Amniotic stem cell (primary cell): Measurements from ENCODE around the gene PCK1.
A peak's percentile ranks its signal among the peaks of the same experiment; 100 is the strongest.

ENCODE experiments used
- DNase-seq: peaks from one replicate; lab custom pipeline; 2025; lab: John Stamatoyannopoulos, UW

PCK1 gene

DNA sequence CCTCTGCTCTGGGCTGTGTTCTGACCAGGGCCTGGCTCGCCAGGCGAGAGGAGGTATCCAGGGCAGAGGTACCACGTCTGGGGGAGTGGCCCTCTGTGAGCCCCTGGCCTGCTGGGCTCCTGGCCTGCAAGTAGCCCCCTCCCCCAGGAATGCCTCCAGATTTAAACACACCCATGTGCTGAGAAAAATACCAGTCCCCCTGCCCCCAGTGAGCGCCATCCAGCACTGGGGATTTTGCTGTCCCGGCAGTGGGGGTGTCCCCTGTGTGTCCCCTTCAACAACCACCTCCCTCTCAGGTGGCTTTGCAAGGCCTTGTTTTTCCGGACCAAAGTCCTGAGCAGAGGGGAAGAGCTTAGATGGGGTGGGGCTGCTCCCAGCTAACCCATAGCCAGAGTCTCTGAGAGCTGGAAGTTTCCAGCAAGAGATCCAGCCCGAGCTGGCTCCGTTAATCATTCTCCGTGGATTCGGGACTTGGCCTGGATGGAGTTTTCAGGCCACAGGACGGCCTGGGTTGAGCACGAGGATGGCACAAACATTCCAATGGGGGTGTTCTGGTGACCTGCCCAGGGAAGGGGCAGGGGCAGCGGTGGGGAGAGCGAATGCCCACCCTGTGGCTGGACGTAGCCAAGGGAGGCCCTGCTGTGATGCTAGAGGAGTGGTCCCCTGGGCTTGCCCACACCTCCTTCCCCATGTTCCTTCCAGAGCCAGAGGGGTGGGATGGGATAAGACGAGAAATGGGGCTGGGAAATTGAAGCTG, 29.0 kb downstream of the PCK1 start:
- DNase-seq = no peak

DNA sequence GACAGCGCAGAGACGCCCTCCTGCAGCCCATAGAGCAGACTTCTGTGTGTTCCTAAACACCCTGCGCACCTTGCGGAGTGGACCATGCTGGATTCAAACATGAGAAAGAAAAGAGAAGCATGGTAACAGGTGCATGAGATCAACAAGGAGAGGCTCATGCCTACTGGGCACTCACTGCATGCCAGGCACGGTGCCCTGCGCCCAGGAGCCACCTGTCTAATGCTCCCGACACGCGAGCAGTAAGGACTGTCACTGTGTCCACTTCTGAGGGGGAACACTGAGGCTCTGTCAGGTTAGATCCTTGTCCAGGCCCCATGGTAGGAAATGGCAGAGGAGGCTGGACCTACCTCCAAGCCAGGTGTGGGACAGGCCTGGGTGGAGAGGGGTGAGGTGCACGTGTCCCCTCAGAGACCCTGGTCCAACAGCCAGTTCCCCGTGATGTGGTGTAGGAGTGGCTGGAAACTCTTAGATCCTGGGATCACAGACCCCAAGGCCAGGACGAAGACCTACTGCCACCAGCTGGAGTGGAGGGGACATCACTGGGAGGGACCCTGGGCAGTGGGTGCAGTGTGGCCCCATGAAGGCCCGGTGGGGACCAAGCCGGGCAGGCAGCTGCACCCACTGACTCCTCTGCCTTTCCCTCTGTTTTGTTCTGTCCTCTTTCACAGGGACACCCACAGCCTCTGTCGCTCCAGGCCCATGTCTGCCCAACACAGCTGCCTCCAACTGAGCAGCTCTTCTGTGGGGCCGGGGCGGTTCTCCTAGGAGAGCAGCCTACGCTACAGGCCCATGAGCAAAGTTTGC, 29.8 kb downstream of the PCK1 start:
- no peak for DNase-seq

DNA sequence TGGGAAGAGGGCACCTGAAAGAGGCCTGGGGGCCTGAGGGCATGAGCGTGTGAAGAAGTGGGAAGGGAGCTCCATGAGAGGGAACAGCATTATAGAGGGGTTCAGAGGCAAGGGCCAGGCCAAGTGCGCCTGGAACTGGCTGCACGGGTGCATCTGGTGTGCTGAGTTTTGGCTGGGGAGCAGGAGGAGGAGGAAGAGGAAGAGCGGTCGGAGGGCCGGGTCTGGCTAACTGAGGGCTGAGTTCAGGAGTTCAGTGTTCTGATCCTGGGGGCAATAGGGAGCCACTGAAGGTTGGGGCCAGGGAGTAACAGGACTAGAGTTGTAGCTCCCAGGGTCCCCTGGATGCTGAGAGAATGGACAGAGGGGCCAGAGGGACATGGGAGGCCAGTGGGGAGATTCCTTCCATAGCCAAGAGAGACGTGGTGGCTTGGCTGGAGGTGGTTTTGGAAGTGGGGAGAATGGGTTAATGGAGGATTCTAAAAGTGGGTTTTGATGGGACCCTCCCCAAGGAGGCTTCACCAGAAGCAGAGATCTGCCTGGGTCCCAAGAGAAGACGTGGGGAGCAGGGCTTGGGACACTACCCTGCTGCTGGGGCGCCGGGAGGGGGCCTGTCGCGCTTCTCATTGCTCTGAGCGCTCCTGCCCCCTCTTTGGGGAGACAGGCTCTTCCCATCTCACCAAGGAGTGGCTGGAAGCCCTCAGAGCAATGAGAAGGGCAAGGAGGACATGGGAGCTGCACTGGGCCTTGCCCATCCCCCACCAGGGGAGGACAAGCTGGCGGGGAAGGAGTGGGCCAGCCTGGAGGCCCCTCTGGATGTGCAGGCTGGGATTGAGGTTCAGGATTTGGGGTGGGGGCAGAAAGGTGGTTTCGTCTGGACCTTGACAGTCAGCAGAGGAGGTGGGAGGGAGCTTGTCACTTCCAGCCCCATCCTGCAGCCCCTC, 30.6 kb downstream of the PCK1 start:
- DNase-seq = no peak

- no peak for DNase-seq
Observed at GRCh38 chr20:57592263-57593092, 31.6 kb downstream of the PCK1 start.

DNA sequence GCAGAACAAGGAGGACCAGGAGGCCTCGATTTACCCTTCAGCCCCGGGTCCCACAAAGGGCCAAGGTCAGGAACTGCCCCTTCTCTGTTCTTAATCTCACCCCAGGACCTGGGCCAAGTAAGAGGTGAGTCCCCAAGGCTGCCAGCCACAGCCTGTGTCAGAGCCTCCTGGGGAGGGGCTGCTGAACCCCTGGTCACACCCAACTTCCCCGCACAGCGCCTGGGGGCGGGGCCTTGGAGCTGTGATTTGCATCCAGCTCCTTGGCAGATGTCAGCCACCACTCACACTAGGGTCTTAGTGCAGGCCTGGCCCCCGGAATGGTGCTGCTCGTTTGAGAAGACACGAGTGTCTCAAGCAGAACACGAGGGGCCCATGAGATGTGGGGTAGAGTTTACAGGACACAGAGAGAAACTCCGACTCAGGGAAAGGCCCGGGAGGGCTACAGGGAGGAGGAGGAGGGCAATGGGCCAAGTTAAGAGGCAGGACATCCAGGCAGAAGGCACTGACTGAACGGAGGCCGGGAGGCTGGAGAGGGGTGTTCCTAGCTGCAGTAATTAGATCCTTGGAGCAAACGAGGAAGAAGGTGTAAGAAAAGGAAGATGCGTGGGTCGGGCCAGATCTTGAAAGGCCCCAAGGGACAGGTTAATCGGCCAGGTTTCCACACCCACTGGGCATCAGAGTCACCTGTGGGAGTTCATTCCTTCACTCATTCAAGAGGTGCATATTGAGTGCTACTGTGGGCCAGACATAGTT, 32.4 kb downstream of the PCK1 start:
- DNase-seq = no peak

DNA sequence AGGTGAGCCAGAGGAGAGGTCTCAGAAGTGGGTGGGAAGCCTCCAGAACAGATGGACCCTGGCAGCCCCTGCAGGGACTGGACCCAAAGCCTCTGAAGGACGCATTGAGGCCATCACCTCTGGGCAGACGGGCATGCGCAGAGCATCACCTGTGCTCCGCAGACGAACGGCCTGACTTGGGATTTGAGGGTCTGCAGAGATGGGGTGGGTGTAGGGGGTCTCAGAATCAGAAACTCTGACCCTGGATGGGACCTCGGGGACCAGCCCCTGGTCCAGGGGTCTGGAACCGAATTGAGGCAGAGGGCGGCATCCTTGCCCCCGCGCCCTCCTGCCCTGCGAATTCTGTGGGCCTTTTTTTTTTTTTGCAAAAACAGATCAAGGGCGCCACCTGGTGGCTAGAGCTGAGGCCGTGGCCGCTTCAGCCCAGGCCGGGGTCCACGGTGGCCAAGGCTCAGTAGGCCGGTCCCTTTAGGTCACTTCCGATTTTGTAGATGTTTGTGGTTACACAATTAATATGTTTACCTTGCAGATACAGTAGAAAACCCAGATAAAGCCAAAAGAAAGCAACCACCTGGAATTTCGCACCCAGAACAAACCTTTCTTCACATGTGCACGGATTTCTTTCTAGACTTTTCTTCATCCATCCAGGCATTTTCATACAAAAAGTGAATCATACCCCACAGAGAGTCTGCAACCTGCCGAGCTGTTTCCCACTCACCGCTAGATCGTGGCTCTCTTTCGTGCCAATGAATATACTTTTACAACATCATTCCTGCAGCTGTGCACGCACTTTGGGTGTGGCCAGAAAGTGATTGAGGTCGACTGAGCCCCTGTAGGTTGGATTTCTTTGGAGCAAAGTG, 33.4 kb downstream of the PCK1 start:
- no peak for DNase-seq

DNA sequence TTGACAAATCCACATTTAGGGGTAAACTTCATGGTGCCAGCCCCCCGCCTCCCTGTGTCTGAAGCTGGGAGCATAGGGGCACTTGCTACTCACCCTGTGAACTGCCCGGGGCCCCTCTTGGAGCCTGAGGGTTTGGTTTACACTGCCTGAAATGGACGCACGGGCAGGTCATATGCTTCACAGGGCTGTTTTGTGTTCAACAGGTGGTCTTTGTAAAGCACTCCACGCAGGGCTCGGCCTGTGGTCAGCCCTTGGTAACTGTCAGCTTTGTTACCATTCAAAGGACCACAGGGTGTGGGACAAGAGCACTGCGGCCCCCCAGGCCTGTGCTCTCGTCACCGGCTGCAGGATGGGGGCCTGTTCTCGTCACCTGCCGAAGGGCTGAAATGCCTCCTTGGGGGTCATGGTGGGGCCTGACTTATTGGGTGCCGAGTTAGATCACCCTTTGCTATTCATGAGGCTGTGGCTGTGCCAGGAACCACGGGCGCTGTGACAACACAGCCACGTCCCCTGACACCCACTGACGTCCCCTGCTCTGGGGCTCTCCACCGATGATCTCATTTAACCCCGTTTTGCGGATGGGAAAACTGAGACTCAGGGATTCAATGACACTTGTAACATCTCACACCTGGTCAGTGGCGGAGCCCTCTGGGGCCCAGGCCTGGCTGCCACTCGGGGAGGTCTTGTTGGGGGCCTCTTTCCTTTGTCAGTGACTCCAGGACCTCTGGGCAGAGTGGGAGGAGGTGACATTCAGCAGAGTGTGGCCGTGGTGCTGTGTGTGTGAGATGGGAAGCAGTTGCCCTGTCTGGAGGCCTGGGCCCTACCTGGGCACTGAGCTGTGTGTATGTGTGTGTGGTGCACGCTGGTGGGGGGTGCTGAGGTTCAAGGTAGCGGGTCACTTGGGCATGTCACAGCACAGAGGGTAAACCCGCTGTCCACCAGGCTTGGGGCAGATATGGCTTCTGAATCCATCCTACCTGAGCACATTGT, 34.4 kb downstream of the PCK1 start:
- no peak for DNase-seq

DNA sequence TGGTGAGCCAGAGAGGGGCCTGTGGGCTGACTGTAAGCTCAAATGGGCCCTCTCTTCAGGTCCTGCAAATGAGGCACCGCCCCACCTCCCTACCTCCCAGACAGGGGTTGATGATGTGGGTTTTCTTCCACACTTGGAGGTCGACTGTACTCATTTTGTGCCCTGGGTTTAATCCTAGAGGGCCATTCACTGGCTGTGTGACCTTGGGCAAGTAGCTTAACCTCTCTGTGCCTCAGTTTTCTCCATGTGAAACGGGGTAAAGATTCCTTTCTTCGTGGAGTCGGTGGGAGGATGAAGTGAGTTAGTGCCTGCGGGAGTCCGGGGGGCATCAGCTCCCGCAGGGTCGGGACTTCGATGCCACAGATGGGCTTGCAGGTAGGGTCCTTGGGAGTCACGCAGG, 35.4 kb downstream of the PCK1 start:
- no peak for DNase-seq

GRCh38 chr20:57596998-57597939, 36.4 kb downstream of the PCK1 start:
- DNase-seq = peak; percentile 34

GRCh38 chr20:57598060-57598459, 37.1 kb downstream of the PCK1 start:
- DNase-seq = no peak

GRCh38 chr20:57598491-57598890, 37.6 kb downstream of the PCK1 start:
- no peak for DNase-seq

- no peak for DNase-seq
Observed at GRCh38 chr20:57600320-57601210, 39.7 kb downstream of the PCK1 start.

GRCh38 chr20:57601211-57601570, 40.3 kb downstream of the PCK1 start:
- no peak for DNase-seq

- DNase-seq = no peak
Observed at GRCh38 chr20:57601737-57602136, 40.8 kb downstream of the PCK1 start.

DNA sequence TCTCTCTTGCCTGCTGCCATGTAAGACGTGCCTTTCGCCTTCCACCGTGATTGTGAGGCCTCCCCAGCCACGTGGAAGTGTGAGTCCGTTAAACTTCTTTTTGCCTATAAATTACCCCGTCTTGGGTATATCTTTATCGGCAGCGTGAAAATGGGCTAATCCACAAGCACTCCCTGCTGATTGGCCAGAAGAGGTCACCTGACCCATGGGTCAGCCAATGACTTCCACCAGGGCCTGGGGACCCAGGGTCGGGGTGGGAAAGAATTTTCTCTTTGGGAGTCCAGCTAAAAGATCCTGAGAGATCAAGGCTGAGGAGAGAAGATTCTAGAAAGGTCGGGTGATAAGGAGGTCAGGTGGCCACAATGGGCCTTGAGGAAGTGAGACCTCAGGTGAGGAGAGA, 42.2 kb downstream of the PCK1 start:
- DNase-seq = no peak

DNA sequence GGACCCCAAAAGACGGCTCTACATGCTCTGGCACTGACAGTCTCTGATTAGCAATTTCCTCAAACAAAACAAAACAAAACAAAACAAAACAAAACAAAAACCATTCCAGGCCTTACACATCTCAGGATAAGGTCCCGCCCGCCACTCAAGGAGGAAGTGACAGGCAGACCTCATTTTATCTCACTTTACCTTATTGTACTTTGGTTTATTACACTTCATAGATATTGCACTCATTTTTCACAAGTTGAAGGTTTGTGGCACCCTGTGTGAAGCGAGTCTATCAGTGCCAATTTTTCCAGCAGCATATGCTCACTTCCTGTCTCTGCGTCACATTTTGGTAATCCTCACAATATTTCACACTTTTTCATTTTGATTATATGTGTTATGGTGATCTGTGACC, 44.1 kb downstream of the PCK1 start:
- no peak for DNase-seq
